NB4 (cell line): ENCODE results near the gene DEFB118.

Source experiments
- POLR2A ChIP-seq: IDR thresholded peaks from 2 replicates; pipeline ENCODE4 v1.6.1; 2011; ENCODE audit warnings: mild to moderate bottlenecking; ENCODE audit not compliant: insufficient read length; ENCODE audit errors: extremely low read depth
- TF ChIP-seq, protein P1 (sequence below): IDR thresholded peaks from one replicate; pipeline ENCODE4 v1.5.1; 2012; ENCODE audit warnings: low read depth, low read length
- TF ChIP-seq, protein P2 (sequence below): IDR thresholded peaks from 2 replicates; pipeline ENCODE4 v1.6.1; 2011; ENCODE audit warnings: low read depth, low read length

DNA sequence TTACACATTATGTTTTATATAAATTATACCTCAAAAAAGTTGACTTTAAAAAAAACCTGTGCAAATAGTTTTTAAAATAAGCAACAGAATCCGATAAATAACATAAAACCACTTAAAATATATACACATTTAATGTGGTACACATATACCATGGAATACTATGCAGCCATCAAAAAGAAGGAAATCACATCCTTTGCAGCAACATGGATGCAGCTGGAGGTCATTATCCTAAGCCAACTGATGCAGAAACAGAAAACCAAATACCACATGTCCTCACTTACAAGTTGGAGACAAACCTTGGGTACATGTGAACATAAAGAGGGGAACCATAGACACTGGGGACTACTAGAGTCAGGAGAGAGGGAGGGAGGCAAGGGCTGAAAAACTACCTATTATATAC is 41.6 kb downstream of the DEFB118 start:
- TF ChIP-seq POLR2A, result no peak
- TF ChIP-seq, protein P1, sequence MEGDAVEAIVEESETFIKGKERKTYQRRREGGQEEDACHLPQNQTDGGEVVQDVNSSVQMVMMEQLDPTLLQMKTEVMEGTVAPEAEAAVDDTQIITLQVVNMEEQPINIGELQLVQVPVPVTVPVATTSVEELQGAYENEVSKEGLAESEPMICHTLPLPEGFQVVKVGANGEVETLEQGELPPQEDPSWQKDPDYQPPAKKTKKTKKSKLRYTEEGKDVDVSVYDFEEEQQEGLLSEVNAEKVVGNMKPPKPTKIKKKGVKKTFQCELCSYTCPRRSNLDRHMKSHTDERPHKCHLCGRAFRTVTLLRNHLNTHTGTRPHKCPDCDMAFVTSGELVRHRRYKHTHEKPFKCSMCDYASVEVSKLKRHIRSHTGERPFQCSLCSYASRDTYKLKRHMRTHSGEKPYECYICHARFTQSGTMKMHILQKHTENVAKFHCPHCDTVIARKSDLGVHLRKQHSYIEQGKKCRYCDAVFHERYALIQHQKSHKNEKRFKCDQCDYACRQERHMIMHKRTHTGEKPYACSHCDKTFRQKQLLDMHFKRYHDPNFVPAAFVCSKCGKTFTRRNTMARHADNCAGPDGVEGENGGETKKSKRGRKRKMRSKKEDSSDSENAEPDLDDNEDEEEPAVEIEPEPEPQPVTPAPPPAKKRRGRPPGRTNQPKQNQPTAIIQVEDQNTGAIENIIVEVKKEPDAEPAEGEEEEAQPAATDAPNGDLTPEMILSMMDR, result no peak
- TF ChIP-seq, protein P2, sequence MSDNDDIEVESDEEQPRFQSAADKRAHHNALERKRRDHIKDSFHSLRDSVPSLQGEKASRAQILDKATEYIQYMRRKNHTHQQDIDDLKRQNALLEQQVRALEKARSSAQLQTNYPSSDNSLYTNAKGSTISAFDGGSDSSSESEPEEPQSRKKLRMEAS, result no peak
